Mucosa of stomach (tissue), 1 donor: ENCODE results near the gene BACE1-AS.
A peak's percentile ranks its signal among the peaks of the same experiment; 100 is the strongest.

ENCODE experiments used
- H3K27me3 ChIP-seq: one replicate; pipeline ENCODE4 v1.7.0; 2013; ENCODE audit warnings: mild to moderate bottlenecking, low read length; ENCODE audit not compliant: control insufficient read depth, insufficient read depth
- H3K36me3 ChIP-seq: one replicate; pipeline ENCODE4 v1.7.0; 2013; ENCODE audit warnings: low read length; ENCODE audit not compliant: control insufficient read depth, insufficient read depth
- H3K4me1 ChIP-seq: one replicate; pipeline ENCODE4 v1.7.0; 2013; ENCODE audit warnings: mild to moderate bottlenecking, low read length; ENCODE audit not compliant: control insufficient read depth, insufficient read depth
- H3K4me3 ChIP-seq: one replicate; pipeline ENCODE4 v1.7.0; 2013; ENCODE audit warnings: low read length
- H3K9ac ChIP-seq: one replicate; pipeline ENCODE4 v1.7.0; 2013; ENCODE audit warnings: mild to moderate bottlenecking, low read length, moderate library complexity
- H3K9me3 ChIP-seq: one replicate; pipeline ENCODE4 v1.7.0; 2013; ENCODE audit warnings: mild to moderate bottlenecking, low read length, moderate library complexity; ENCODE audit not compliant: control insufficient read depth
- donor health status: Pancreatic carcinoma.

BACE1-AS gene

DNA sequence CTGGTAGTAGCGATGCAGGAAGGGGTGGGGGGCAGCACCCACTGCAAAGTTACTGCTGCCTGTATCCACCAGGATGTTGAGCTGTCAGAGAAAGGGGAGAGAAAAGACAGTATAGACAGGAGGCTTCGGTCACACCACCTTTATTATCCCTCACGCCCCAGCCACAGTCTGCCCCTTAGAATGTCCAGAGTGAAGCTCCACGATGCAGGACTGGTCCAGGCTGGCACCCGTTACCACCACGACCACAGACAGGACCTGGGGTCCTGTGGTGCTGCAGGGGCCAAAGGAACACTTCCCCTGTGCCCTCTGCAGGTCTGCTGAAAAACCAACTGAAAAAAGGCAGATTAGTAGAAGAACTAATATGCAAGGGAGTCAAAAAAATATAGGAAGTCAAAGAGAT, 5.7 kb downstream of the BACE1-AS start:
- H3K27me3 ChIP-seq: no peaks in the 10 kb centered on the region
- no peaks in the 10 kb centered on the region for H3K9me3 ChIP-seq
- no peak overlapping the region for H3K4me3 ChIP-seq
- H3K36me3 ChIP-seq: peaks cover 4% of the 10 kb centered on the region
- peaks cover 16% of the 10 kb centered on the region for H3K4me1 ChIP-seq
- no peak overlapping the region for H3K9ac ChIP-seq

DNA sequence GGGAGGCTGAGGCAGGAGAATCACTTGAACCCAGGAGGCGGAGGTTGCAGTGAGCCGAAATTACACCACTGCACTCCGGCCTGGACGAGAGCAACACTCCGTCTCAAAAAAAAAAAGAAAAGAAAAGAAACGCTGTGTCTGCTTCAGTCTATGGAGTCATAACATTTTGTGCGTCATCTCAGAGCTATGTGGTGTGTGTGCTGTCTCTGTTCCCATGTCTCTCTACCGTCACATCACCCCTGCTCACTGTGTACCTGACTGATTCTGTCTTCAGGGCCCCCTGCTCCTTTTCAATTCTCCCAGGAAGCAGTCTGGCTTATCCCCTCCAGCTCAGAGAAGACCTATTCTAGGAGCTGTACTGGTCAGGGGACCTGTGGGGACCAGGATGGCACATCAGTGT, 7.0 kb downstream of the BACE1-AS start:
- no peaks in the 10 kb centered on the region for H3K36me3 ChIP-seq
- H3K9ac ChIP-seq: no peak overlapping the region
- no peaks in the 10 kb centered on the region for H3K9me3 ChIP-seq
- no peaks in the 10 kb centered on the region for H3K27me3 ChIP-seq
- no peak overlapping the region for H3K4me3 ChIP-seq
- peaks cover 16% of the 10 kb centered on the region for H3K4me1 ChIP-seq

DNA sequence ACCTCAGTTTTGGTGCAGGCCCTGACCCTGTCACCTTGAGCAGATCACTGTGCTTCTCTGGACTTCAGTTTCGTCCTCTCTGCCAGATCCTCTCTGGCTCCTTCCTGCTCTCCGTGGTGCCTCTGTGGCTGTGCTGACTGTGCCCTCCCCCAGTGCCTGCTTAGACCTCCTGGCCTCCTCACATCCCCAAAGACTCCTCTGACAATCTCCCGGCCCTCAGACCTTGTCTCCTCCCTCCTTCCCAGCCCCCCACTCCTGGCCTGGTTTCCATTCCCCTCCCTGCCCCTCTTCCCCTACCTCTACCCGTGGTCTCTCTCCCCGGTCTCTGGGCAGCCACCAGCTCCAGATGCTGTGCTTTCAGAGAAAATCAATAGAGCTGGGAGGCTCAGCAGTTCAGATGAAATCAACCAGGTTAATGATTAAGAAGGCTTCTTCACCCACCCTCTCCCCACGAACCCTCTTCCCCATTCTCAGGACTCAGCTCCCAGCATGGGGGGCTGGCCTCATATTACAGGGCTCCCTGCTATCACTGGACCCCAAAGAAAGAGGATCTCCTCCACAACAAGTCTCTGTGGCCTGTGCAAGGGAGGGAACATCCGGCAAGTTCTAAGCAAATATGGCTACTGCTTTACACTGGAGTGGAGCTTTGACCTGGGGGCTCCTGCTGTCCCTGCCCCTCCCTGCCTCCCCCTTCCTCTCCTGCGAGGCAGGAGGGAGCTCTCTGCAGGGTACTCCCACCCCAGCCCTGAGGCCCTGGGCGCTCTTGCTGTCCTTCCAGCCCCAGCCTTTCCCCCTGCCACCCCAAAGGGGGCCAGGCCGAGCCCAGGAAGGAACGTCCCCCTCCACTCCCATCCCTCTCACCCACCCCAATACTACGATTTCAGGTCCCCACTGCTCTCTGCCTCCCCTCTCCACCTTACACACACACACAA, 8.5 kb downstream of the BACE1-AS start:
- Histone ChIP-seq H3K9me3 (no peaks in the 10 kb centered on the region), H3K36me3 (no peaks in the 10 kb centered on the region), H3K9ac (peak overlapping the region; percentile 32), H3K4me3 (no peak overlapping the region), H3K27me3 (no peaks in the 10 kb centered on the region), H3K4me1 (peaks cover 16% of the 10 kb centered on the region)

DNA sequence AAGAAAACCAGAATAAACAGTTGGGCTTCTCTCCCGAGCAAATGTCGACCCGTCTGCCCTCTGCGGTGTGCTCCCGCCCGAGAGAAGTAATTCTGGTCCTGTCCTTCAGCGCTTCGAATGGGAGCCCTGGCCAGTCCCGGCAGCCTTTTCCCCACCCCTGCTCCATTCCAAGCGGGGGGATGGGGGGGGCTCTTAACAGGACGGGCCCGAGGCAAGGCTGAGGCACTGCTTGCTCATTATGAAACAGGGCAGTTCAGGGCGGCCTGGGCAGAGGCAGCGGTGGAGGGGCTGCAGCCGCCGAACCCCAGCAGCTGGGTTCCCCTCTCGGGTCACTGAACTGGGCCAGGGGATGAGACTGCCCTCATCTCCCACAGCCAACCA, 9.1 kb downstream of the BACE1-AS start:
- H3K9me3 ChIP-seq: no peaks in the 10 kb centered on the region
- H3K4me3 ChIP-seq: no peak overlapping the region
- no peaks in the 10 kb centered on the region for H3K27me3 ChIP-seq
- H3K36me3 ChIP-seq: no peaks in the 10 kb centered on the region
- H3K9ac ChIP-seq: peak overlapping the region; percentile 32
- peaks cover 16% of the 10 kb centered on the region for H3K4me1 ChIP-seq

DNA sequence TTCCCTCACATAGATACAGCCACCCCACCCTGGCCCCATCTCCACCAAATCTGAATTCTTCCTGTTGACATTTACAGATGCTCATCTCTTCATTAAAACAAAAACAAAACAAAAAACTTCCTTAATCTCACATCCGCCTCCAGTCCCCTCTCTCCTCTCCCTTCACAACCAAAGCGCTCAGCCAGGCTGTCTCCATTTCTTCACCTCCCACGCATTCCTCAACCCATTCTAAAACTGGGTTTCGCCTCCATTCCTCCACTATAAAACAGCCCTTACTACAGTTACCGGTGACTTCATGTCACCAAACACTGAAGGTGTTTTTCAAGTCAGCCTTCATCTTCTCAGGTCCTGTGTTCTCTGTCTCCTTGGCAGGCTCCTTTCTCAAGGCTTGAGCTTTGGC, 9.6 kb downstream of the BACE1-AS start:
- H3K4me3 ChIP-seq: no peak overlapping the region
- H3K36me3 ChIP-seq: no peaks in the 10 kb centered on the region
- H3K27me3 ChIP-seq: no peaks in the 10 kb centered on the region
- no peaks in the 10 kb centered on the region for H3K9me3 ChIP-seq
- H3K9ac ChIP-seq: peak overlapping the region; percentile 32
- H3K4me1 ChIP-seq: peaks cover 16% of the 10 kb centered on the region

DNA sequence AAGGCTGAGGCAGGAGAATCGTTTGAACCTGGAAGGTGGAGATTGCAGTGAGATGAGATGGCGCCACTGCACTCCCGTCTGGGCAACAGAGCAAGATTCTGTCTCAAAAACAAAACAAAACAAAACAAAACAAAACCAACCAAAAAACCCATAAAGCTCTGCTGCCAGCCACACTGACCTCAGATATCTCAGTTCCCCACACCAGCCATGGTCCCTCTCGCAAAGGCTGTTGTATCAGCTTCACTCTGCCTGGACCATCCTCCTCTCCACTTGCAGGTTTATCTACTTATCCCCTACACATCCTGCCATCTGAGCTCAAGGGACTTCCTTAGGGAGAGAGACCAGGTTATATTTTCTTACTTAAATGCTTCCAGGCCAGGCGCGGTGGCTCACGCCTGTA, 11.1 kb downstream of the BACE1-AS start:
- Histone ChIP-seq H3K9me3 (no peaks in the 10 kb centered on the region), H3K36me3 (no peaks in the 10 kb centered on the region), H3K4me1 (peaks cover 16% of the 10 kb centered on the region), H3K27me3 (no peaks in the 10 kb centered on the region), H3K9ac (no peak overlapping the region), H3K4me3 (no peak overlapping the region)

DNA sequence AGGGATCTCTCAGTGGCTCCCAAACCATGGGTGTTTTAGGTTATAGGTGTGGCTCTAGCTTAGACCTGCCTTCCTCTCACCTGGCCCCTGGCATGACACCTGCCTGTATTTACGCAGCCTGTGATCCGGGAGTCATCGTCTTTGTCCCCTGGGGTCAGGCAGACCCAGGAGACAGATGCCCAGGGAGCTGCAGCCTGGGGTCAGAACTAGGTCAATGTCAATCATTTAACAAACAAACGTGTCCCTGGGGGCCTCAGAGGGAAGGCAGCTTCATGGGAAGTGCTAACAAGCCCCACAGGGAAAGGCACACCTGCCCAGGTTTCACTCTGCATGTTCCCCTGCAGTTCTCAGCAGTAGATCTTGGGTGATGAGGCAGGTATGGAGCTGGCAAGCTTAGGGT, 12.0 kb downstream of the BACE1-AS start:
- Histone ChIP-seq H3K4me3 (no peak overlapping the region), H3K9ac (no peak overlapping the region), H3K9me3 (no peaks in the 10 kb centered on the region), H3K27me3 (no peaks in the 10 kb centered on the region), H3K4me1 (peaks cover 16% of the 10 kb centered on the region), H3K36me3 (no peaks in the 10 kb centered on the region)

DNA sequence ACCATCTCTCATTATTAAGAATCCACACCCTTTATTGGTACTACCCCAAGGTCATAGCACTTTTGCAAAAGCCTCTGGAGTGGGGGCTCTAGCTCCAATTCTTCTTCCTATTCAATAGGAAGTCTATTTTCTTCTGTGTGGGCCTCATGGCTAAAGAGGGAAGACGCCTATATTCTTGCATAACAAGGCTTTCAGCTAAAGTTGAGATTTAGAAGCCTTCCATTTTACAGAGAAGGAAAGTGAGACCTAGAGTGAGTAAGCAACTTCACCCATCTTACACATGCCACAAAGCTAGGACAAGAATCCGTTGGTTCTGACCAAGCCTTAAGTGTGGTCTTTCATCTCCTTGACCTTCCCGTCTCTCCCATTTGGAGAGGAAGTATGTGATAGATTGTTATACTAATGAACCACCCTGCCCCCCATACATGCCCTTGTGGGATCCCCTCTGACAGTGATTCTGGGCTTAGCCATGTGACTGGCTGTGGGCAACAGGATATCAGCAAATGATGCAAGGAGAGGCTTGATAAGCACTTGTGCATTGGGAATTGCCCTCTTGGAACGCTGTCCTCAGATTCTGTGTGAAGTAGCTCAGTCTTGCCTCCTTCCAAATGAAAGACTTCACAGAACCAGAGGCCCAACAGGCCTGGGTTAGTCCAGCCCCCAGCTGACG, 12.6 kb downstream of the BACE1-AS start:
- Histone ChIP-seq H3K4me1 (peaks cover 16% of the 10 kb centered on the region), H3K4me3 (no peak overlapping the region), H3K9me3 (no peaks in the 10 kb centered on the region), H3K27me3 (no peaks in the 10 kb centered on the region), H3K9ac (no peak overlapping the region), H3K36me3 (no peaks in the 10 kb centered on the region)

DNA sequence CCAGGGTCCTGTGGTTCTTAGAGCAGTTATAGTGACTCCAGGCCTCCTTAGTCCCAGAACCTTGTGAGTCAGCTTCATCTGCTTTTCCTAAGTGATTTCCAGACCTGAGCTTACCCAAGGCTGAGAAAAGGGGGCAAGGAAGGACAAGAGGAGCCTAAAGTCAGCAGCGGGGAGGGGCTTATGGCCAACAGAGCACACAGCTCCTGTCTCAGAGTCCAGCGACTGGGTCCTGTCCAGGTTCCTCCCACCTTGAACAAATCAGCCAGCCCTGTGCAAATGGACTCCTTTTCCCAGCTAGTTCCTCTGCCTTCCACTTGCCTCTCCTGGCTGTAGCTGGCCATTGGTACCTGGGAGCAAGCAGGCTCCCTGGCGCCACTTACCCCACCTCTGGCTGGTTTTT, 14.0 kb downstream of the BACE1-AS start:
- no peak overlapping the region for H3K9ac ChIP-seq
- H3K4me1 ChIP-seq: peaks cover 5% of the 10 kb centered on the region
- no peak overlapping the region for H3K4me3 ChIP-seq
- H3K9me3 ChIP-seq: no peaks in the 10 kb centered on the region
- no peaks in the 10 kb centered on the region for H3K27me3 ChIP-seq
- H3K36me3 ChIP-seq: no peaks in the 10 kb centered on the region

DNA sequence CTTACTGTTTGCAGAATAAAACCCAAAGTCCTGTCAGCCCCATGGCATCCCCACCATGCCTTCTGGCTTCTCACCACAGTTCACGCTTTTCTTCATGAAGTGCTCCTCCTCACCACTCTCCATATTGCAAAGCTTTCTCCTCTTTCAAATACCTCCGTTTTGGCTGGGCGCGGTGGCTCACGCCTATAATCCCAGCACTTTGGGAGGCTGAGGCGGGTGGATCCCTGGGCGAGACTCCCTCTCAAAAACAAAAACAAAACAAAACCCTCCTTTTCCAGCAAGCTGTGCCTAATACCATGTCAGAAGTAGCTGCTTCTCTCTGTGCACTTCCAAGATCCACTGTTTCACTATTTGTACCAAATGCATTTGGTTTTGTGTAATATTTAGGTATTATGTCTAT, 18.2 kb downstream of the BACE1-AS start:
- Histone ChIP-seq H3K9ac (no peak overlapping the region), H3K4me1 (no peaks in the 10 kb centered on the region), H3K36me3 (no peaks in the 10 kb centered on the region), H3K4me3 (no peak overlapping the region), H3K27me3 (no peaks in the 10 kb centered on the region), H3K9me3 (no peaks in the 10 kb centered on the region)

DNA sequence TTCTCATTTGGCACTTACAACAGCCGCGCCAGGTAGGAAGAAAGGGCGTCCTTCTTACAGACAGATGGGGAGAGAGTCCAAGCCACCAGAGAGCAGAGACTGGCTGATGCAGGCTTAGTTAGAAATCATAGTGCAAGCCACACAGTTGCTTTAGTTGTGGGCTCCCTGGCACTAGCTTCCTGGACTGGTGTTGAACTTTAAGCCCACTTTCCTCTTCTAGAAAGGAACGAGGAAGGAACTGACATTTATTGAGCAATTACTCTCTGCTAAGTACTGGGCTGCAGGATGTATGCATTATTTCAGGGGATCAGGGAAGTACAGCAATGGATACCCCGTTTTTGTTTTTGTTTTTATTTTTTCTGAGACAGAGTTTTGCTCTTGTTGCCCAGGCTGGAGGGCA, 21.9 kb downstream of the BACE1-AS start:
- peaks cover 7% of the 10 kb centered on the region for H3K4me1 ChIP-seq
- no peak overlapping the region for H3K4me3 ChIP-seq
- H3K9ac ChIP-seq: no peak overlapping the region

More for the DNA sequence above, 21.9 kb downstream of the BACE1-AS start:
- peaks cover 10% of the 10 kb centered on the region for H3K27me3 ChIP-seq
- H3K36me3 ChIP-seq: no peaks in the 10 kb centered on the region
- no peaks in the 10 kb centered on the region for H3K9me3 ChIP-seq
